Adipocyte (in vitro differentiated cells): Measurements from ENCODE around the gene NUP205.

ENCODE experiments used
- DNase-seq: peaks from one replicate; pipeline ENCODE4 v3.0.0-alpha.2; 2015; ENCODE audit warnings: low read depth
- H3K27me3 ChIP-seq: replicated peaks from 2 replicates; pipeline ENCODE4 v1.7.0; 2013; ENCODE audit warnings: mild to moderate bottlenecking, low read length, moderate library complexity; ENCODE audit not compliant: control insufficient read depth, insufficient read depth
- H3K36me3 ChIP-seq: 2 replicates; pipeline ENCODE4 v1.7.0; 2013; ENCODE audit warnings: low read length, mild to moderate bottlenecking, moderate library complexity; ENCODE audit not compliant: control insufficient read depth, insufficient read depth, severe bottlenecking
- H3K4me1 ChIP-seq: 2 replicates; pipeline ENCODE4 v1.7.0; 2013; ENCODE audit warnings: mild to moderate bottlenecking, low read length, moderate library complexity; ENCODE audit not compliant: control insufficient read depth, insufficient read depth
- H3K4me3 ChIP-seq: 2 replicates; pipeline ENCODE4 v1.7.0; 2013; ENCODE audit warnings: mild to moderate bottlenecking, low read length, moderate library complexity
- H3K9ac ChIP-seq: 2 replicates; pipeline ENCODE4 v1.7.0; 2013; ENCODE audit warnings: mild to moderate bottlenecking, low read length, moderate library complexity
- H3K9me3 ChIP-seq: 2 replicates; pipeline ENCODE4 v1.7.0; 2013; ENCODE audit warnings: mild to moderate bottlenecking, low read length, moderate library complexity; ENCODE audit not compliant: control insufficient read depth

NUP205 gene, protein sequence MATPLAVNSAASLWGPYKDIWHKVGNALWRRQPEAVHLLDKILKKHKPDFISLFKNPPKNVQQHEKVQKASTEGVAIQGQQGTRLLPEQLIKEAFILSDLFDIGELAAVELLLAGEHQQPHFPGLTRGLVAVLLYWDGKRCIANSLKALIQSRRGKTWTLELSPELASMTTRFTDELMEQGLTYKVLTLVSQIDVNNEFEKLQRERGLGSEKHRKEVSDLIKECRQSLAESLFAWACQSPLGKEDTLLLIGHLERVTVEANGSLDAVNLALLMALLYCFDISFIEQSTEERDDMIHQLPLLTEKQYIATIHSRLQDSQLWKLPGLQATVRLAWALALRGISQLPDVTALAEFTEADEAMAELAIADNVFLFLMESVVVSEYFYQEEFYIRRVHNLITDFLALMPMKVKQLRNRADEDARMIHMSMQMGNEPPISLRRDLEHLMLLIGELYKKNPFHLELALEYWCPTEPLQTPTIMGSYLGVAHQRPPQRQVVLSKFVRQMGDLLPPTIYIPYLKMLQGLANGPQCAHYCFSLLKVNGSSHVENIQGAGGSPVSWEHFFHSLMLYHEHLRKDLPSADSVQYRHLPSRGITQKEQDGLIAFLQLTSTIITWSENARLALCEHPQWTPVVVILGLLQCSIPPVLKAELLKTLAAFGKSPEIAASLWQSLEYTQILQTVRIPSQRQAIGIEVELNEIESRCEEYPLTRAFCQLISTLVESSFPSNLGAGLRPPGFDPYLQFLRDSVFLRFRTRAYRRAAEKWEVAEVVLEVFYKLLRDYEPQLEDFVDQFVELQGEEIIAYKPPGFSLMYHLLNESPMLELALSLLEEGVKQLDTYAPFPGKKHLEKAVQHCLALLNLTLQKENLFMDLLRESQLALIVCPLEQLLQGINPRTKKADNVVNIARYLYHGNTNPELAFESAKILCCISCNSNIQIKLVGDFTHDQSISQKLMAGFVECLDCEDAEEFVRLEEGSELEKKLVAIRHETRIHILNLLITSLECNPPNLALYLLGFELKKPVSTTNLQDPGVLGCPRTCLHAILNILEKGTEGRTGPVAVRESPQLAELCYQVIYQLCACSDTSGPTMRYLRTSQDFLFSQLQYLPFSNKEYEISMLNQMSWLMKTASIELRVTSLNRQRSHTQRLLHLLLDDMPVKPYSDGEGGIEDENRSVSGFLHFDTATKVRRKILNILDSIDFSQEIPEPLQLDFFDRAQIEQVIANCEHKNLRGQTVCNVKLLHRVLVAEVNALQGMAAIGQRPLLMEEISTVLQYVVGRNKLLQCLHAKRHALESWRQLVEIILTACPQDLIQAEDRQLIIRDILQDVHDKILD (N-terminal part only)

DNA sequence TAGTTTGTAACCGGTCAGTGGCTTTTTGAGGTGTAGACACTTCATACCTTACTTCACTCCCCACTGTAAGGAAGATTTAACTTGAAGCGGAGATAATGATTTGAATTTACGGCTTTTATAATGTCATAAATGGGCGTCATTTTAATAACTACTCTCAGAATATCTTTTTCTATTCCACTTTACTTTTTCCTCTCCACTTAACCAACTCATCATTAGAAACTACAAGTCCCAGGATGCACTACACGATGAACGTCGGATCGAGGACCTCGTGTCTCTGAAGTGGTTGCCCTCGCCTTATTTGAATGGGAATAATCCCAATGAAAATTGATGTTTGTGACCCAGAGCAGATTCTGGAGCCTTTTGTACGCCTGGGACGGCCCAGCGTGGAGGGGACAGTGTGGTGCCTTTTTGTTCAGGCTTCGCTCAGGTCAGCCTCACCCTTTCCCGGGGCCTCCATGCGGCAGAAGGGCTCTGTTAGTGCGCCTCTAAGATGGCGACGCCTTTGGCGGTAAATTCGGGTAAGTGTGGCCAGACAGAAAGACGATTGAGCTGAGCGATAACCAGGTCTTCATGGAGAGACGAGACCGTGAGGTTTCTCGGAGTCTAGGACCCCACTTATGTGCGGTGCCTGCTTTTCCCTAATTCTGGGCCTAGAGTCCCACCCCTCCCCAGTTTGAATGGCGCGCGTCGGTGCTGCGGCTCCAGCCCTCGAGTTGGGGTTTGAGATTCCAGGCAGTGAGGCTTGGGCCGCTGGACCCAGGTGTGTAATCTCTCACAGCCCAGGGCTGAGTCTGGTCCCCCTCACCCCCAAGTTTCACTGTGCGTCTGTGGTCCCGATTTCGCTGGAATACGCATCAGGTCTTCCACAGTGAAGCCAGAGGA lies at the start of gene NUP205:
NUP205 (plus strand) TSS at position 463 of the 882 bp plus-strand sequence; CDS start at position 491, 28 bp downstream.
- peak; percentile 86 for DNase-seq
- Histone ChIP-seq H3K36me3 (no peaks in the 10 kb centered on the region), H3K9me3 (no peaks in the 10 kb centered on the region), H3K4me3 (peak within 1 kb of the TSS; percentile 96), H3K4me1 (peaks cover 9% of the 10 kb centered on the region), H3K27me3 (no peaks in the 10 kb centered on the region), H3K9ac (peak within 1 kb of the TSS; percentile 93)

DNA sequence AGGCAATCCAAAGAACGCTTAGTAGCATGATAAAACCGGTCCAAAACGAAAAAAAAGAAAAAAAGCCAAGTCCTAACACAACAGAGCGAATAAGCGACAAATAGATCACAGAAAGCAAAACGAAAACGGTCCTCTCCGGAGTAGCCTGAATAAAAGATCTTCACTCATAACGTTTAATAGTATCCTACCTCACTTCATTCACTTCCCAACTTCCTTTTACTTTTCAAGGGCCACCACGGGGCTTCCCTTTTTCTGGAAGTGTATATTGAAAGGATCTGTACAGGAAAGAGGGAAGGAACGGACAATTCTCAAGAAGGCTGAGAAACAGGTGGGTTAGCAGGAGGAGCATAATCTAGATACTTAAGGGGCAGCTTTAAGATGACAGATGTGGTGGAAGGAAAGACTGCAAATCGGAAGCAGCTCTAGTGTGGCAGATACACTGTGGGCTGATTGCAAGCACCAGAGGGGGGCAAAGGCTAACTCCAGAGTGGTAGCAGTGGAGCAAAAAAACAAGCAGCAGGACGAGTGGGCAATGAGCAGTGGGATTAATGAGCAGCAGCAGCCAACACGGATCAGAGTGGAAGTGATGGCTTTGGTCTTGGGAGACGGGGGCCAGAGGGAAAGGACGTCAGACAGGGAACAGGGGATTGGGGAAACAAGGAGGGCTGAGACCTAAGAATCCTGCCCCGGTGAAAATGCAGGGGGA lies 48.7 kb upstream of the NUP205 start:
- Histone ChIP-seq H3K9me3 (no peaks in the 10 kb centered on the region), H3K36me3 (no peaks in the 10 kb centered on the region), H3K4me3 (peak overlapping the region; percentile 86), H3K4me1 (peaks cover 30% of the 10 kb centered on the region), H3K9ac (peak overlapping the region; percentile 98), H3K27me3 (no peaks in the 10 kb centered on the region)
- peak; percentile 66 for DNase-seq

- Histone ChIP-seq H3K4me1 (peaks cover 30% of the 10 kb centered on the region), H3K9me3 (no peaks in the 10 kb centered on the region), H3K9ac (peak overlapping the region; percentile 98), H3K4me3 (peak overlapping the region; percentile 86), H3K27me3 (no peaks in the 10 kb centered on the region), H3K36me3 (no peaks in the 10 kb centered on the region)
- no peak for DNase-seq
Observed at GRCh38 chr7:135509589-135509838, 48.2 kb upstream of the NUP205 start.

- Histone ChIP-seq H3K4me1 (peaks cover 30% of the 10 kb centered on the region), H3K4me3 (peak within 1 kb of the TSS; percentile 86), H3K27me3 (no peaks in the 10 kb centered on the region), H3K9me3 (no peaks in the 10 kb centered on the region), H3K9ac (peak within 1 kb of the TSS; percentile 98), H3K36me3 (no peaks in the 10 kb centered on the region)
- DNase-seq = peak; percentile 98
Observed at GRCh38 chr7:135509839-135510591, 47.7 kb upstream of the NUP205 start, which contains the start of gene CNOT4. TSS of gene CNOT4 (minus strand) at chr7:135510102. CDS start at chr7:135438331, 71,771 bp downstream.

GRCh38 chr7:135510592-135511183 lies 47.0 kb upstream of the NUP205 start:
- Histone ChIP-seq H3K9ac (peak overlapping the region; percentile 98), H3K9me3 (no peaks in the 10 kb centered on the region), H3K36me3 (no peaks in the 10 kb centered on the region), H3K4me3 (peak overlapping the region; percentile 86), H3K27me3 (no peaks in the 10 kb centered on the region), H3K4me1 (peaks cover 30% of the 10 kb centered on the region)
- DNase-seq = peak; percentile 66

- no peaks in the 10 kb centered on the region for H3K9me3 ChIP-seq
- peak; percentile 67 for DNase-seq
- H3K9ac ChIP-seq = no peak overlapping the region
- no peak overlapping the region for H3K4me3 ChIP-seq
- peaks cover 17% of the 10 kb centered on the region for H3K4me1 ChIP-seq
- H3K27me3 ChIP-seq = no peaks in the 10 kb centered on the region
- H3K36me3 ChIP-seq = no peaks in the 10 kb centered on the region
Observed at GRCh38 chr7:135512135-135512887, 45.4 kb upstream of the NUP205 start.

- no peak for DNase-seq
- Histone ChIP-seq H3K4me3 (no peak overlapping the region), H3K9ac (no peak overlapping the region), H3K36me3 (no peaks in the 10 kb centered on the region), H3K27me3 (no peaks in the 10 kb centered on the region), H3K9me3 (no peaks in the 10 kb centered on the region), H3K4me1 (peaks cover 5% of the 10 kb centered on the region)
Observed at GRCh38 chr7:135514856-135515255, 42.9 kb upstream of the NUP205 start.

GRCh38 chr7:135517060-135517459 lies 40.7 kb upstream of the NUP205 start:
- Histone ChIP-seq H3K9ac (no peak overlapping the region), H3K9me3 (no peaks in the 10 kb centered on the region), H3K36me3 (no peaks in the 10 kb centered on the region), H3K4me3 (no peak overlapping the region), H3K27me3 (no peaks in the 10 kb centered on the region), H3K4me1 (no peaks in the 10 kb centered on the region)
- no peak for DNase-seq

DNA sequence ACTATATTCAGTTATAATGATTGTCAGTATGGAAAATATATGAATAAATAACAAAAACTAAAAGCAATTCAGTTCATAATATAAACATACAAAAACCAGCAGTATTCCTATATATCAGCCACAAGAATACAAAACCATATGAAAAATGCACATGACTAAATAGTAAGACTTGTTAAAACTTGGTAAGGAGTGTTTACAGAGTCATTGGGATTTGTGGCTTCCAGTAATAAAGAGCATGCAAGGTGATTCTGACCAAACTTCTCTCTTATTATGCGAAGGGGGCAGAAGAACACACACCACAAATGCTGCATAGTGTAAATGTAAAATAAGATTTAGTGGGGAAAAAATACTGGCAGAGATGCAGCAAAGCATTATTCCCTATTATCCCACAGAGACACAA lies 39.0 kb upstream of the NUP205 start:
- Histone ChIP-seq H3K4me3 (no peak overlapping the region), H3K9me3 (peaks cover 6% of the 10 kb centered on the region), H3K36me3 (no peaks in the 10 kb centered on the region), H3K9ac (no peak overlapping the region), H3K4me1 (no peaks in the 10 kb centered on the region), H3K27me3 (no peaks in the 10 kb centered on the region)
- no peak for DNase-seq
